NCI-H345 (cell line): Measurements from ENCODE around the gene FOXE1.

Experiments
- DNase-seq: peaks from one replicate; lab custom pipeline; 2025; lab: John Stamatoyannopoulos, UW

FOXE1 gene

GRCh38 chr9:97853056-97853843 is at the start of gene FOXE1:
FOXE1 (plus strand) TSS chr9:97853226; CDS start chr9:97853915, 689 bp downstream.
- DNase-seq, result peak; percentile 34

GRCh38 chr9:97804059-97804365 is 49.0 kb upstream of the FOXE1 start:
- no peak for DNase-seq

GRCh38 chr9:97806721-97807120 is 46.3 kb upstream of the FOXE1 start:
- no peak for DNase-seq

- DNase-seq, result peak; percentile 9
Observed at GRCh38 chr9:97807681-97808080, 45.3 kb upstream of the FOXE1 start.

GRCh38 chr9:97808415-97808814 is 44.6 kb upstream of the FOXE1 start:
- DNase-seq, result no peak

- peak; percentile 13 for DNase-seq
Observed at GRCh38 chr9:97808972-97809371, 44.1 kb upstream of the FOXE1 start.

GRCh38 chr9:97809666-97810344 is 43.2 kb upstream of the FOXE1 start:
- peak; percentile 80 for DNase-seq

GRCh38 chr9:97811533-97812246 is 41.3 kb upstream of the FOXE1 start:
- DNase-seq, result no peak

GRCh38 chr9:97812247-97812543 is 40.8 kb upstream of the FOXE1 start:
- no peak for DNase-seq

- DNase-seq, result no peak
Observed at GRCh38 chr9:97813072-97813471, 40.0 kb upstream of the FOXE1 start.

GRCh38 chr9:97819735-97820134 is 33.3 kb upstream of the FOXE1 start:
- DNase-seq, result no peak

- no peak for DNase-seq
Observed at GRCh38 chr9:97820373-97820772, 32.7 kb upstream of the FOXE1 start.

- no peak for DNase-seq
Observed at GRCh38 chr9:97830884-97831829, 21.9 kb upstream of the FOXE1 start.

- no peak for DNase-seq
Observed at GRCh38 chr9:97831843-97832636, 21.0 kb upstream of the FOXE1 start.

GRCh38 chr9:97840521-97840920 is 12.5 kb upstream of the FOXE1 start:
- DNase-seq, result no peak

- no peak for DNase-seq
Observed at GRCh38 chr9:97842960-97843359, 10.1 kb upstream of the FOXE1 start.

- no peak for DNase-seq
Observed at GRCh38 chr9:97845130-97845529, 7.9 kb upstream of the FOXE1 start.

GRCh38 chr9:97845763-97846162 is 7.3 kb upstream of the FOXE1 start:
- no peak for DNase-seq

- no peak for DNase-seq
Observed at GRCh38 chr9:97846347-97846746, 6.7 kb upstream of the FOXE1 start.

- no peak for DNase-seq
Observed at GRCh38 chr9:97847474-97848214, 5.4 kb upstream of the FOXE1 start.

- no peak for DNase-seq
Observed at GRCh38 chr9:97848215-97848479, 4.9 kb upstream of the FOXE1 start.
